Measurements from ENCODE around the gene STARD5.
"Not testable (repeated sequence)": the region's sequence is repeated elsewhere in the genome, so short reads cannot be mapped to it uniquely, and the experiment has no call there.

STARD5 gene

GRCh38 chr15:81336568-81336967 lies 12.6 kb upstream of the STARD5 start:
- no peak for DNase-seq

GRCh38 chr15:81335631-81336030 lies 11.7 kb upstream of the STARD5 start:
- DNase-seq, result no peak

DNA sequence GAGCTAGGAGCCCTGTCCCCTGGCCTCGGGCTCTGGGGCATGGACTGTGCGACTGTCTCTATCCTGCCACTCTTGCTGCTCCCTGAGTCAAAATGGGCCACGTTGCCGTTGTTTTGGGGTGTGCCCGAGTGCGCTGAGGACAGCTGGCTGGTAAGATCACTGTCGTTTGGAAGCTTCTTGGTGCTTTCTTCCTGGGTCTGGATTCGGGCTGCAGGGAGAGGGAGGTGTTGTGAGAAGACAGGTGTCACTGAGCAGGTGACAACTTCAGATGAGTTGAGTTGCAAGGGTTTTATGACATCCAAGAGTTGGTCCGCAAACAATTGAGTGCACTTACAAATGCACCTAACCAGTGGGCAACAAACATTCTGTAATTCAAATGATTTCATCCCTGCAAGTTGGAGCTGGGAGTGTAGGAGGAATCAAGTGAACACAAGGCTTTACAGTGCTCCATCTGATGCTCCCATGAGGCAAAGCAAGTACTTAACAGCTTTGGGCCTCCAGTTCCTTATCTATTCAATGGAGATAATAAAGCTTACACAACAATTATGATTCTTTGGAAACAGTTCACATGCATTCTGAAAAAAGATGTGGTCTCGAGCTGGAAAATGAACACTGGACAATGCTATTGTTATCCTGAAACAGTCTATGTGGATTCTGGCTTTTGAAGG lies 11.0 kb upstream of the STARD5 start:
- DNase-seq, result no peak

DNA sequence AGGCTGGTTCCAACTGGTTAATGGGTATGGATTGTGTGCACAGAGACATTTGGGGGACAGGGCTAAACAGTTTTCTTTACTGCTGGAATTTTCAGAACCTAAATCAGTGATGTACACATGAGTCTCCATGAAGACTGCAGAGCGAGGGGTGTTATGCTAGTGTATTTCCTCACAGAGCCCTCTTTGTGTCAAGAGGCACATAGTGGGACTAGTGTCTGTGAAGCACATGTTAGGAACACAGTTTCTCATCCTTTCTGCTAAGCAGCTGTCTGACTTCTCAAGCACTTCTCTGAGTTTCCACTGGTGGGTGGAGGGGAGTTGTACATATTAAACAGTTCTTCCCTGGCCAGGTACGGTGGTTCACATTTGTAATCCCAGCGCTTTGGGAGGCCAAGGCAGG lies 9.4 kb upstream of the STARD5 start:
- no peak for DNase-seq

DNA sequence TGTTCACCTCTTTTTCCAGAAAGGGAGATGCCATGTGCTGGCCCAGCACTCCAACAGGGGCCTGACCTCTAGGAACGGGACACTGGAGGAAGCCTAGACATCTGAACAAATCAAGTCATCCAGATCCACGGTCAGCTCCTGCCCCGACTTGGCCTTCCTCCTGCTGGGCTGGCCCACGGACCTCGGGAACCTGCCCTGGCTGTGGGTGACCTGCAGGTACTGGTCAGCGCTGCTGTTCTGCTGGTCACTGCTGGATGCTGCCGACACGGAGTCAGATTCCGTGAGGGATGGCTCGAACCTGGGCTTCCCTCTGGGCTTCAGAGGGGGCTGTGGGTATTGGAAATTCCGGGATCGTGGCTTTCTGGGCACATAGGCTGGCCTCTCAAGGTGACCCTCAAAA lies 8.4 kb upstream of the STARD5 start:
- no peak for DNase-seq

DNA sequence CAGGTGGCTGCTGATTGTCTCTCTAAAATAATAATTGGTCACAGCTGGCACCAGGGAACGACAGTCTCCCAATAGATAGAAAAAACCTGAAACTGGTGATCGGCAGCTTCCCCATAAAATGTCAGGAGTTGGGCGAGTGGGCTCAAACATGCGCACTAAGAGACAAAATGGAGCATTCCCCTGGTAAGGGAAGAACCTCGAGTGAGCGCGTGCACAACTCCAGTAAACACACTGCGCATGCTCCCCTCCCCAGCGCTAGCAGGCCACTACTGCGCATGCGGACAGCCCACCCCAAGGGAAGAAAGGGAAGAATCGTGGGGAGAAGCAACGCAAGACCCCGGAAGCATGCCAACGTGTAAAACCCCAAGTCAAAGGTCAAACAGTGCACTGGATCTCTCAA lies 7.7 kb upstream of the STARD5 start:
- DNase-seq, result no peak

DNA sequence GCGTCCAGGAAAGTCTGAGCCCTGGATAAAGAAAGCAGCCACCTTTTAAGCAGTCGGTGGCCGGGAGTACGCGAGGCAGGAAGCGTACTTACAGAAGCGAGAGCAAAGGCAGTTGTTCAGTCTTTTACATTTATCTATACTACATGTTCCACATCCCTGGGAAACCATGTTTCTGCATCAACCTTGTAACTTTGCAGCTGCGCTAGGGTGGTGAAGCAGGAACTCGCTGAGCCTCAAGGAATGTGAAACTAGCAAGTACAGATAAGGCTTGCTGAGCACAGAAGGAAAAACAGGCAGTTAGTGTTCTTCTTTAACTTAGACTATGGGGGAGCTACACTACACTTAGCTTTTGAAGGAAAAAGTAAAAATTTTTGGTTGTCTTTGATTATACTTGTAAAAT lies 7.2 kb upstream of the STARD5 start:
- DNase-seq, result not testable (repeated sequence)

- DNase-seq, result no peak
Observed at GRCh38 chr15:81330366-81331090, 6.6 kb upstream of the STARD5 start.

DNA sequence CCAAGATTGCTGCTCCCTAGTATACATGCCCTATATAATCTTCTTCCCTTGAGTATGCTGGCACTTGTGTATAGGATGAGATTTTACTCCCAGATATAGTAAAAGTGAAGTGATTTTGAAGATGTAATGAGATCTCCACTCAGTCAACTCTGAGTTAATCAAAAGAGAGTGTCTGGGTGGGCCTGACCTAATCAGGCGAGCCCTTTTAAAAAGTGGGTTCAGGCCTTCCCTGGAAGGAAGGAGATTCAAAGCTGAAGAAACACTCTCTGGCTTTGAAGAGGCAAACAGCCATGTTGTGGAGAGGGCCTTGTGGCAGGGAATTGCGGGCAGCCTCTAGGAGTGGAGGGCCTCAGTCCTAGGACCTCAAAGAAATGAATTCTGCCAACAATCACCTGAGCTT lies 5.5 kb upstream of the STARD5 start:
- no peak for DNase-seq

- DNase-seq, result no peak
Observed at GRCh38 chr15:81327516-81327915, 3.6 kb upstream of the STARD5 start.

GRCh38 chr15:81326466-81327212 lies 2.7 kb upstream of the STARD5 start:
- DNase-seq, result no peak

GRCh38 chr15:81323559-81323943 lies 390 bp downstream of the STARD5 start:
- no peak for DNase-seq

DNA sequence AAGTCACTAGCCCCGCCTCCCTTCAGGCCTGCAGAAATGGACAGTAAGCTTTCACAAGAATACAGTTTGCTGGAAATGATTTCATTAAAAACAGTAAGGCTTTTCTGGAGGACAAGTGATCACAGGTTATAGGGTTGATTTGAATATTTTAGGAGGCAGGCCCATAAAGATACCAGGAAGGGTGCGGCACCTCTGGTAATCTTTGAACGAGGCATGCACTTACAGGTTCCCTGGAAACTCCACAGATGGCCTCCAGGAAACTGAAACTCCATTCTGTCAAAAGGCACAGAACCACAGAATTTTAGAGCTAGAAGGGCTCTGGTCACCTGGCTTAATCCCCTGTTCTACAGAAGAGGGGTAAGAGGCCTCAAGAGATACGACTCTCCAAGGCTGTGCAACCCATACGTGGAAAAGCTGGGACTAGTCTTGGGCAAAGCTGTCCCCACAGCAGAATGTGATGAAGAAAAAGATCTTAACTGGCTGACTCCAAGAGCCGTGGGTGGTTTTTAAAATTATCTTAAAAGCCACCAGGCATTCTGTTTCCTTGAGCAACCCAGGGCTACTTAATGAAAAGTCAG lies 1.2 kb downstream of the STARD5 start:
- DNase-seq, result no peak

DNA sequence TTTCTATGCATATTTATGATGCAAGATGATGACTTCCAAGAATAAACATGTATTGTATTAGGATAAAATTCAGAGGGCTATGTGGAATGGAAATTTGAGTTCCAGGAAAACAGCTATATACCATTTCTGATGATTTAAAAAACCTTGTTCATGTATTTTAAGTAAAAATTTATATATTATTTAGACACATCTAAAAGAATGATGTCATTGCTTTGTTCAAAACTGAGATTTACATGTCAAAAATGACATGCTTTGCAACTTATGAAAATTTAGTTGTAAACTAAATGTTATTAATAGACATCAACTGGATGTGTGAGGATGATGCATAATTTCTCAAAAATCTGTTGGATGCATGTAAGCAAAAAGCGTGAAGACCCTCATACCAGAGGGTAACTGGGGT lies 2.3 kb downstream of the STARD5 start:
- no peak for DNase-seq

- DNase-seq, result no peak
Observed at GRCh38 chr15:81317642-81318017, 6.3 kb downstream of the STARD5 start.

DNA sequence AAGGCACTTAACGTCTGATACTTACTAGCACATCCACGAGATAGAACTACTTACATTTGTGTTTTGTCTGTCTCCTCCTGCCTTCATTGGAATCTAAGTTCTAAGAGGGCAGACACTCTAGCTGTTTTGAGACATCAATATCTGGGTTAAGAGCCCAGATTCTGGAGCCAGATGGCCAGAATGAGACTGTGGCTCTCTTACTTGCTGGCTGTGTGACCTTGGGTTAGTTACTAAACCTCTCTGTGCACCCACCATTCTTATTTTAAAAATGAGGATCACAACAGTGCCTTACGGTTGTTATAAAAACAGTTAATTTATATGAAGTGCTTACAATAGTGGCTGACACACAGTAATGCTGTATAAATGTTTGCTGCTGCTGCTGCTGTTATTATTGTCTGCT lies 7.7 kb downstream of the STARD5 start:
- no peak for DNase-seq

GRCh38 chr15:81315452-81316175 lies 8.3 kb downstream of the STARD5 start:
- no peak for DNase-seq

DNA sequence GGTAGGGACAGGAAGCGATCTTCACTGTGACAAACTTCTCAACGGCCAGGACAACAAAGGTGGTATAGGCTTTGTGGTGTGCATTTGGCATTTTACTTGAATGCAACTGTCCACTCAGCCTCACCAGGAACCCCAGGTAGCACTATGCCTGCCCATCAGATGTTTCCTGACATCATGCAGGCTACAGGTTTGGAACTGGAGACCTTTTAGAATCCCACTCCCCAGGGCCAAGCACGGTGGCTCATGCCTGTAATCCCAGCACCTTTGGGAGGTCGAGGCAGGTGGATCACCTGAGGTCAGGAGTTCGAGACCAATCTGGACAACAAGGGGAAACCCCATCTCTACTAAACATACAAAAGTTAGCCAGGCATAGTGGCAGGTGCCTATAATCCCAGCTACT lies 9.6 kb downstream of the STARD5 start:
- no peak for DNase-seq

DNA sequence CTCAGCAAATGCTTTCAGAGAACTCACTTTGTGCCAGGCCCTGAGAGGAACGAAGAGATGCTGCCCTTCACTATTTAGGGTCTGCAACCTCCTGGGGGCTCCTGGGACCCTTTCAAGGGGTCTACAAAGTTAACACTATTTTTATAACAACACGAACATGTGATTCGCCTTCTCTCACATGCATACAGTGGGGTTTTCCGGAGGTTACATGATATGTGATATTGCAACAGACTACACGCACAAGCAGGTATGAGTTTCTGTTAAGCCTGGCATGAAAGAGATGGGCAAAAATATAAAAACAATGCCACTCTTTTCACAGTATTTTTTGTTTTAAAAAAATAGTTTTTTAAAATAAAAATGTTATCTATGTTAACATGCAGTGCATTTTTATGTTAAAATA lies 10.3 kb downstream of the STARD5 start:
- no peak for DNase-seq

DNA sequence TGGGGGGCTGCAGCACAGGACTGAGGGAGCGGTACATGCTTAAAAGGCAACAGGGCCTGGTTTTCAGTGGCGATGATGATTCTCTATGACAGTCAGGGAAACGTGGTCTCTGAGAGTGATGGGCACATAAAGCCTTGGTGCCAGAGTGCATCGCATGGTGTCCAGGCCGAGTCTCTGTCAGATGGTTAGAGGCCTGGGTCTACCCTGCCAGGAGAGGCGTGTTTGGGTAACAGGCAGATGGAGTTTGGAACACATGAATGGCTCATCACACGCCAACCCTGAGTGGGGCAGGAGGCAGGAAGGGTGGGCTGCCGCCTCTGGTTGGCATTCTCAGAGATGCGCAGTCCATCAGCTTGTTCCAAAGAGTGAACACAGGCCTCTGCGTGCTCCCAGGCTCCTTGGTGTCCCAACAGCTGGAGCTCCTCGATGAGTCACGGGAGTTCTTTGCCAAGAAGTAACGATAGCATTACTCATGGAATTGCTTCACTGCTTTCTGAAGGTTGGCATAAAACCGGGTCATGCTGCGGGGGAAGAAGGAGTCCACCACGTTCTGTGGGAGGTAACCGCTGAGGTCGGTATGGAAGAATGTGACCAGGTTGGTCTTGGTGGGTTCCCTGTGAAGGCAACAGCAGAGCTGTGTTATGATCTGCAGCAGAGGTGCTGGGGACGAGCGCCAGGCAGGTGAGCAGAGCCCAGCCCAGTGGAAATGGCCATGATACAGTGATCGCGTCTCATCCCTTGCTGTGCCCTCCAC lies 11.0 kb downstream of the STARD5 start:
- DNase-seq, result no peak

DNA sequence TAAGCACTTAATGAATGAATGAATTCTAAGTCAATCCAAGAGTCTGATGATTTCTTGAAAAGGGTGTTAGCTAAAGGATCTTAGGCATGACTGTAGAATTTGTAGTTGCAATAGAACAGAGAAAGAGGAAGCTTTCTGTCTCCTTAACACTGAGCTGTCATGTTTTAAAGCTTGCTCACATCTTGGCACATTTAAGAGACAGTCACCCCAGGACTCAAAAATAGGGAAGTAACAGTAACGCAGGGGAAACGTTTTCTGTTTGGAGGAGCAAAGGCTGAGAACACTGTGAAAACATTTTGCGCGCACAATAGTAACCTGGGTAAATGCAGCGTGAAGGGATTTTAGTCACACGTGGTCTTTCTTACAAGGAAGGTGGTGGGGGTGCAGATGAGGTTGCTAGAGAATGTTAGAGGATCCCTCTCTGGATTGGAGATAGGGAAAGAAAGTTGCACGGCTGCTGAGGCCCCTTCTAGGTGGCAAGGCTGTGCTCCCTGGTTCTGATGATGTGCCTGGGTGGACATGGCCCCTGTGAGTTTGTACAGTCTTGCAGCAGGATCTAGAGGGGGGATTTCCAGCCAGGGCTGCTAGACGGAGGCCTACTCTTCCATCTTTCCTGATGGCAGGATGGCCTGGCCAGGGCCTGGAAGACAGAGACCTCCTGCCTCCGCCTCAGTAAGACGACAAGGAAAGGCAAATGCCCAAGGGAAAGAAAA lies 12.0 kb downstream of the STARD5 start:
- no peak for DNase-seq

- DNase-seq, result no peak
Observed at GRCh38 chr15:81310480-81310879, 13.5 kb downstream of the STARD5 start.
